ENCODE measurements around the gene FBXO38. TPM values are rescaled to one million over a fixed set of nuclear protein-coding genes. Genes with fewer than 3 reads are reported as not detected.

The FBXO38 gene
- total and polyA plus RNA-seq, 2 of the 13 experiments (the other 11 are each of a cell fraction or from before 2014, with no cell fraction given): 24.8 to 35.9 TPM

DNA sequence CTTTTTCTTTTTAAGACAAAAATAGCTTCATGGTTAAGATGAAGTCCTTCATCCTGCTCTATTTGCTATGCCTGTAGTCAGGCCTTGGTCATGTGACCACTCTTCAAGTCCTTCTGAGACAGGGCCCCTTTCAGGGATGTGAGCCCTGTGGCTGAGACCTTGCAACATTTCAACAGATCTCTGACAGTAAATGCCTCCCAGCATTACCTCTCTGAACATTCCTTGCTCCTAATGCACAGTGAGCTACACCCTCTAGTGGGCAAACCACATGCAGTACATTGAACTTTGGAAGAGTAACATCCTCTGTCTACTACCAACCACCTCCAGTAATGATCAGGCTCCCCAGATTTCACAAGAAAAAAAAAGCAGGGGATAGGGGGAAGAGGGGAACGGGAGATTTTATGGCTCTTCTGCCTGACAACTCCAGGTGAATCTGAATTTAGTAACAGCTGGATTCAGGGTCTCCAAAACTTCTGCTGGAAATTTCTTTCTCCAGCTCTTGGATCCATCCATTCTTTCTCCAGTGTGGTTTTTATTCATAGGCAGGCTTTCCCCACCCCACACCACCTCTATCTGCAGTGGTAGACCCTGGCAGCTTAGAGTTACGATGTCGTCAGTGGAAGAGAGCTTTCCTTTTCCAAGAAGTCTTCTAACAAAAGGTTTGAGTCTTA lies 8.9 kb upstream of the FBXO38 start (continued):
- TF ChIP-seq, protein P1, sequence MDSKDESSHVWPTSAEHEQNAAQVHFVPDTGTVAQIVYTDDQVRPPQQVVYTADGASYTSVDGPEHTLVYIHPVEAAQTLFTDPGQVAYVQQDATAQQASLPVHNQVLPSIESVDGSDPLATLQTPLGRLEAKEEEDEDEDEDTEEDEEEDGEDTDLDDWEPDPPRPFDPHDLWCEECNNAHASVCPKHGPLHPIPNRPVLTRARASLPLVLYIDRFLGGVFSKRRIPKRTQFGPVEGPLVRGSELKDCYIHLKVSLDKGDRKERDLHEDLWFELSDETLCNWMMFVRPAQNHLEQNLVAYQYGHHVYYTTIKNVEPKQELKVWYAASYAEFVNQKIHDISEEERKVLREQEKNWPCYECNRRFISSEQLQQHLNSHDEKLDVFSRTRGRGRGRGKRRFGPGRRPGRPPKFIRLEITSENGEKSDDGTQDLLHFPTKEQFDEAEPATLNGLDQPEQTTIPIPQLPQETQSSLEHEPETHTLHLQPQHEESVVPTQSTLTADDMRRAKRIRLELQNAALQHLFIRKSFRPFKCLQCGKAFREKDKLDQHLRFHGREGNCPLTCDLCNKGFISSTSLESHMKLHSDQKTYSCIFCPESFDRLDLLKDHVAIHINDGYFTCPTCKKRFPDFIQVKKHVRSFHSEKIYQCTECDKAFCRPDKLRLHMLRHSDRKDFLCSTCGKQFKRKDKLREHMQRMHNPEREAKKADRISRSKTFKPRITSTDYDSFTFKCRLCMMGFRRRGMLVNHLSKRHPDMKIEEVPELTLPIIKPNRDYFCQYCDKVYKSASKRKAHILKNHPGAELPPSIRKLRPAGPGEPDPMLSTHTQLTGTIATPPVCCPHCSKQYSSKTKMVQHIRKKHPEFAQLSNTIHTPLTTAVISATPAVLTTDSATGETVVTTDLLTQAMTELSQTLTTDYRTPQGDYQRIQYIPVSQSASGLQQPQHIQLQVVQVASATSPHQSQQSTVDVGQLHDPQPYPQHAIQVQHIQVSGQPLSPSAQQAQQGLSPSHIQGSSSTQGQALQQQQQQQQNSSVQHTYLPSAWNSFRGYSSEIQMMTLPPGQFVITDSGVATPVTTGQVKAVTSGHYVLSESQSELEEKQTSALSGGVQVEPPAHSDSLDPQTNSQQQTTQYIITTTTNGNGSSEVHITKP (CRISPR knock-in tag; IDR thresholded peaks at IDR 0.05; ENCODE audit: low read depth): 0 out of 2 replicates have a peak, but pooled peaks have one; percentile 27
- TF ChIP-seq CC2D1A (CRISPR knock-in tag; IDR thresholded peaks at IDR 0.05): no peak

DNA sequence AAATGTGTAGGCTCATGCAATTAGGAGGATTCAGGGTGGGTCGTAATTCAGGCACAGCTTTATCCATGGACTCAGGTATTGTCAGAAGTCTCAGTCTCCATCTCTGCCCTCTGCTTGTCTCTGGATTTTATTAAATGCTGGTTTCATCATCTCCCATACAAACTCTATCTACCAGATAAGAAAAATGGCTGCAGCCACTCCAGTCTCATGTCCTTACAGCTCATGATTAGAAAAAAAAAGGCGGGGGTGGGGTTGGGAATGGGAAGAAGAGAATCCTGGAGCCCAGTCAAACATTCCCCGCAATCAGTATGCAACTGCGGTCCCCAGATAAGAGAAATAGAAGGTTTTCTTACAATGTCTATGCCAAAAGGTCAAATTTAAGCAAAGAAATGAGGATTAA lies 7.6 kb upstream of the FBXO38 start:
- intact Hi-C loops (cut with micrococcal nuclease; ENCODE audit: unreplicated experiment) (no loop called here), in situ Hi-C loops (cut with HindIII; ENCODE audit: extremely low pct_ligation_motif_present, low pct_unique_long_range_greater_than_20kb) (loop anchor here (10.0 kb wide), 2 partner anchors 201 to 421 kb away; no protein-coding TSS in a partner anchor)
- H4K20me1 ChIP-seq (ENCODE audit: insufficient read depth, low read length): no peaks in the 10 kb centered on the region
- H3K4me3 ChIP-seq (replicated peaks in 1 of 3; ENCODE audit: insufficient read depth in 1 of 3, low read depth in 2 of 3, low read length in 3 of 3): no peak overlapping the region
- no peaks in the 10 kb centered on the region for H3K79me2 ChIP-seq (ENCODE audit: insufficient read depth, low read length)
- no peak overlapping the region for H3K27ac ChIP-seq (ENCODE audit: extremely low read length, insufficient read depth, low read length)
- 67% methylated on average over 4 of the region's 4 CpGs for WGBS (ENCODE audit: low lambda C conversion rate)
- no peaks in the 10 kb centered on the region for H3K36me3 ChIP-seq (replicated peaks in 1 of 2; ENCODE audit: control insufficient read depth in 1 of 2, insufficient read depth in 2 of 2, low read length in 2 of 2)
- FAIRE-seq (no peak), DNase-seq (ENCODE audit: low spot score) (no peak), ATAC-seq (no peak)
- no TSS peak for BruUV-seq (replicated peaks)
- no peaks in the 10 kb centered on the region for H3K4me1 ChIP-seq (ENCODE audit: insufficient read depth, low read length)
- CTCF ChIA-PET (ENCODE audit: low intra/inter-chr PET ratio, low total read pairs): no interaction called here
- H3K9me3 ChIP-seq (ENCODE audit: low read length): no peaks in the 10 kb centered on the region
- H3K27me3 ChIP-seq (ENCODE audit: control insufficient read depth in 1 of 2, insufficient read depth in 2 of 2, low read length in 2 of 2): no peaks in the 10 kb centered on the region
- no peak overlapping the region for H3K9ac ChIP-seq (ENCODE audit: insufficient read depth, low read depth, low read length)
- POLR2A ChIA-PET: no interaction called here
- no peak overlapping the region for H3K4me2 ChIP-seq (ENCODE audit: low read depth, low read length)
- no peak overlapping the region for H2AFZ ChIP-seq (ENCODE audit: low read length)
- TF ChIP-seq, protein P2, sequence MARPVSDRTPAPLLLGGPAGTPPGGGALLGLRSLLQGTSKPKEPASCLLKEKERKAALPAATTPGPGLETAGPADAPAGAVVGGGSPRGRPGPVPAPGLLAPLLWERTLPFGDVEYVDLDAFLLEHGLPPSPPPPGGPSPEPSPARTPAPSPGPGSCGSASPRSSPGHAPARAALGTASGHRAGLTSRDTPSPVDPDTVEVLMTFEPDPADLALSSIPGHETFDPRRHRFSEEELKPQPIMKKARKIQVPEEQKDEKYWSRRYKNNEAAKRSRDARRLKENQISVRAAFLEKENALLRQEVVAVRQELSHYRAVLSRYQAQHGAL (CRISPR knock-in tag; IDR thresholded peaks at IDR 0.05; ENCODE audit: not compliant biosample characterization): no peak
- no peak for TF ChIP-seq STAT5B (CRISPR knock-in tag; IDR thresholded peaks at IDR 0.05)
- no peak for TF ChIP-seq FOXJ3 (CRISPR knock-in tag; IDR thresholded peaks at IDR 0.05; ENCODE audit: borderline replicate concordance)
- no peak for TF ChIP-seq FOXO1 (CRISPR knock-in tag; IDR thresholded peaks at IDR 0.05)
- TF ChIP-seq, protein P3, sequence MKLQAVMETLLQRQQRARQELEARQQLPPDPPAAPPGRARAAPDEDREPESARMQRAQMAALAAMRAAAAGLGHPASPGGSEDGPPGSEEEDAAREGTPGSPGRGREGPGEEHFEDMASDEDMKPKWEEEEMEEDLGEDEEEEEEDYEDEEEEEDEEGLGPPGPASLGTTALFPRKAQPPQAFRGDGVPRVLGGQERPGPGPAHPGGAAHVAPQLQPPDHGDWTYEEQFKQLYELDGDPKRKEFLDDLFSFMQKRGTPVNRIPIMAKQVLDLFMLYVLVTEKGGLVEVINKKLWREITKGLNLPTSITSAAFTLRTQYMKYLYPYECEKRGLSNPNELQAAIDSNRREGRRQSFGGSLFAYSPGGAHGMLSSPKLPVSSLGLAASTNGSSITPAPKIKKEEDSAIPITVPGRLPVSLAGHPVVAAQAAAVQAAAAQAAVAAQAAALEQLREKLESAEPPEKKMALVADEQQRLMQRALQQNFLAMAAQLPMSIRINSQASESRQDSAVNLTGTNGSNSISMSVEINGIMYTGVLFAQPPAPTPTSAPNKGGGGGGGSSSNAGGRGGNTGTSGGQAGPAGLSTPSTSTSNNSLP (IDR thresholded peaks at IDR 0.05; ENCODE audit: low read depth, low read length): no peak
- TF ChIP-seq GATAD2A (CRISPR knock-in tag; IDR thresholded peaks at IDR 0.05): no peak
- no peak for TF ChIP-seq THYN1 (CRISPR knock-in tag; IDR thresholded peaks at IDR 0.05; ENCODE audit: borderline replicate concordance, low read depth)
- TF ChIP-seq, protein P4, sequence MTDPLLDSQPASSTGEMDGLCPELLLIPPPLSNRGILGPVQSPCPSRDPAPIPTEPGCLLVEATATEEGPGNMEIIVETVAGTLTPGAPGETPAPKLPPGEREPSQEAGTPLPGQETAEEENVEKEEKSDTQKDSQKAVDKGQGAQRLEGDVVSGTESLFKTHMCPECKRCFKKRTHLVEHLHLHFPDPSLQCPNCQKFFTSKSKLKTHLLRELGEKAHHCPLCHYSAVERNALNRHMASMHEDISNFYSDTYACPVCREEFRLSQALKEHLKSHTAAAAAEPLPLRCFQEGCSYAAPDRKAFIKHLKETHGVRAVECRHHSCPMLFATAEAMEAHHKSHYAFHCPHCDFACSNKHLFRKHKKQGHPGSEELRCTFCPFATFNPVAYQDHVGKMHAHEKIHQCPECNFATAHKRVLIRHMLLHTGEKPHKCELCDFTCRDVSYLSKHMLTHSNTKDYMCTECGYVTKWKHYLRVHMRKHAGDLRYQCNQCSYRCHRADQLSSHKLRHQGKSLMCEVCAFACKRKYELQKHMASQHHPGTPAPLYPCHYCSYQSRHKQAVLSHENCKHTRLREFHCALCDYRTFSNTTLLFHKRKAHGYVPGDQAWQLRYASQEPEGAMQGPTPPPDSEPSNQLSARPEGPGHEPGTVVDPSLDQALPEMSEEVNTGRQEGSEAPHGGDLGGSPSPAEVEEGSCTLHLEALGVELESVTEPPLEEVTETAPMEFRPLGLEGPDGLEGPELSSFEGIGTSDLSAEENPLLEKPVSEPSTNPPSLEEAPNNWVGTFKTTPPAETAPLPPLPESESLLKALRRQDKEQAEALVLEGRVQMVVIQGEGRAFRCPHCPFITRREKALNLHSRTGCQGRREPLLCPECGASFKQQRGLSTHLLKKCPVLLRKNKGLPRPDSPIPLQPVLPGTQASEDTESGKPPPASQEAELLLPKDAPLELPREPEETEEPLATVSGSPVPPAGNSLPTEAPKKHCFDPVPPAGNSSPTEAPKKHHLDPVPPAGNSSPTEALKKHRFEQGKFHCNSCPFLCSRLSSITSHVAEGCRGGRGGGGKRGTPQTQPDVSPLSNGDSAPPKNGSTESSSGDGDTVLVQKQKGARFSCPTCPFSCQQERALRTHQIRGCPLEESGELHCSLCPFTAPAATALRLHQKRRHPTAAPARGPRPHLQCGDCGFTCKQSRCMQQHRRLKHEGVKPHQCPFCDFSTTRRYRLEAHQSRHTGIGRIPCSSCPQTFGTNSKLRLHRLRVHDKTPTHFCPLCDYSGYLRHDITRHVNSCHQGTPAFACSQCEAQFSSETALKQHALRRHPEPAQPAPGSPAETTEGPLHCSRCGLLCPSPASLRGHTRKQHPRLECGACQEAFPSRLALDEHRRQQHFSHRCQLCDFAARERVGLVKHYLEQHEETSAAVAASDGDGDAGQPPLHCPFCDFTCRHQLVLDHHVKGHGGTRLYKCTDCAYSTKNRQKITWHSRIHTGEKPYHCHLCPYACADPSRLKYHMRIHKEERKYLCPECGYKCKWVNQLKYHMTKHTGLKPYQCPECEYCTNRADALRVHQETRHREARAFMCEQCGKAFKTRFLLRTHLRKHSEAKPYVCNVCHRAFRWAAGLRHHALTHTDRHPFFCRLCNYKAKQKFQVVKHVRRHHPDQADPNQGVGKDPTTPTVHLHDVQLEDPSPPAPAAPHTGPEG (CRISPR knock-in tag; IDR thresholded peaks at IDR 0.05): no peak

Data from HepG2 (cell line).